Cardiac muscle cell (in vitro differentiated cells and primary cell): Measurements from ENCODE around the gene ADAMTSL3. TPM values are rescaled to one million over a fixed set of nuclear protein-coding genes. Genes with fewer than 3 reads are reported as not detected.
"Not testable (repeated sequence)": the region's sequence is repeated elsewhere in the genome, so short reads cannot be mapped to it uniquely, and the experiment has no call there.

Source experiments
- DNase-seq, 2 donors: peaks; one replicate each; pipeline versions ENCODE4 v3.0.0 to v3.0.0-alpha.2; 2010 to 2017; ENCODE audit warnings: low read depth in 1 of 2, low spot score in 1 of 2
- H3K27ac ChIP-seq: fragments of 200-600 bp; sonication (generic); 2 replicates; pipeline ENCODE4 v1.5.1; 2016
- H3K27me3 ChIP-seq: fragments of 200-600 bp; sonication (generic); 2 replicates; pipeline ENCODE4 v1.6.0; 2016; ENCODE audit warnings: control low read depth
- H3K36me3 ChIP-seq: fragments of 200-600 bp; sonication (generic); 2 replicates; pipeline ENCODE4 v1.5.1; 2016; ENCODE audit warnings: control low read depth
- H3K4me1 ChIP-seq: fragments of 200-600 bp; sonication (generic); 2 replicates; pipeline ENCODE4 v1.8.1; 2017; ENCODE audit warnings: low read depth, mild to moderate bottlenecking, mixed run types
- H3K4me3 ChIP-seq: fragments of 200-600 bp; sonication (generic); 2 replicates; pipeline ENCODE4 v1.5.1; 2016; ENCODE audit warnings: mild to moderate bottlenecking
- H3K9me3 ChIP-seq: fragments of 200-600 bp; sonication (generic); 2 replicates; pipeline ENCODE4 v1.5.1; 2017; ENCODE audit warnings: low read depth, mild to moderate bottlenecking, control low read depth
- CTCF ChIP-seq: IDR thresholded peaks from 2 replicates; pipeline ENCODE4 v1.5.1; 2012; ENCODE audit warnings: low read depth, mild to moderate bottlenecking, low read length
- polyA plus RNA-seq: library from polyadenylated mRNA; unstranded; fragments of >200 nt; fragmentation: Nextera tagmentation; extraction: Ambion mirVana; gene quantifications from 2 replicates; pipeline ENCODE4 v1.2.1, GENCODE V29; 2016
- total RNA-seq: library from RNA; depleted of rRNA; stranded (reverse); fragments of >200 nt; gene quantifications from 2 replicates; pipeline ENCODE4 v1.2.3, GENCODE V29; 2016

ADAMTSL3 gene
- total and polyA plus RNA-seq, 2 experiments from 2014 or later: 0.83 to 2.0 TPM

DNA sequence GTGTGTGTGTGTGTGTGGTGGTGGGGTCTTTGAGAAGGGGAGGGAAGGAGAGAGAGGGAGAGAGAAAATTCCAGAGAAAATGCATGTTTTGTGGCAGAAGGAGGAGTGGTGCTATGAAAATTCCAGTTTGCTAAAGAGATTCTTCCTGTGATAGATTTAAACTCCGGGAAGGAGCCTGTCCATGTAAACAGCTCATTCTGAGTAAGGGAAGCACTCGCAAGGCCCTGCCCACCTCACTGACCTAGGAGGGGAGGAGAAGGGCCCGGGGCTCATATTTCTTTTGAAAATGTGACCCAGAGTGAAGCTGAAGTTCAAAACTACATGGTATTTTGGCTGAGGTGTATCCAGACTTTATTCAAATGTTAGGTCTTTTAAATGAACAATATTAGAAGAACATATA is 41.3 kb downstream of the ADAMTSL3 start:
- TF ChIP-seq CTCF: no peak
- H3K27ac ChIP-seq: no peak overlapping the region
- H3K4me3 ChIP-seq: no peak overlapping the region
- H3K4me1 ChIP-seq: peaks cover 16% of the 10 kb centered on the region
- no peaks in the 10 kb centered on the region for H3K27me3 ChIP-seq
- no peaks in the 10 kb centered on the region for H3K36me3 ChIP-seq
- no peaks in the 10 kb centered on the region for H3K9me3 ChIP-seq
- peak; percentile 25 to 59 for DNase-seq

DNA sequence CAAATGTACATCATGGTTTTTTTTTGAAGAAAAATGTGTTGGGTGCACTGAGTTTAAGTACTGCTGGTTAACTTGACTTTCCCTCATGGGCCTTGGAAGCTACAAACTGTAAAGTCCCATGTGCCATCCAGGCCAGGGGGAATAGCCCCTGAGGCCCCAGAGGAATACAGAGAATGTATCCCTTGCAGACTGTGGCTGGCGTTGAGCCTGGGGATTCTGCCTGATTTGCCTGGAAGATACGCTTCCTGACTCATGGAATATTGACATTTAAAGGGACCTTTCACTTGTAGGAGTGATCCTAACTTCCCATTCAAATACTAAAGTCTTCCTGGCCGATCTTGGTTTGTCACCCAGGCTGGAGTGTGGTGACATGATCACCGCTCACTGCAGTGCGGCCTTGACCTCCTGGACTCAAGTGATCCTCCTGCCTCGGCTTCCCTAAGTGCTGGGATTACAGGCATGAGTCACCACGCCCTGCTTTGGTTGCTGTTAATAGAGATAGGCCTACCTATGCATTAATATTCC is 42.0 kb downstream of the ADAMTSL3 start:
- peaks cover 16% of the 10 kb centered on the region for H3K4me1 ChIP-seq
- no peak overlapping the region for H3K27ac ChIP-seq
- no peaks in the 10 kb centered on the region for H3K27me3 ChIP-seq
- no peaks in the 10 kb centered on the region for H3K36me3 ChIP-seq
- peak in 1 of 2 donors; percentile 19 for DNase-seq
- H3K4me3 ChIP-seq: no peak overlapping the region
- H3K9me3 ChIP-seq: no peaks in the 10 kb centered on the region
- TF ChIP-seq CTCF: no peak

- DNase-seq: no peak
- no peak overlapping the region for H3K27ac ChIP-seq
- TF ChIP-seq CTCF: no peak
- no peaks in the 10 kb centered on the region for H3K36me3 ChIP-seq
- H3K27me3 ChIP-seq: no peaks in the 10 kb centered on the region
- H3K4me3 ChIP-seq: no peak overlapping the region
- H3K9me3 ChIP-seq: no peaks in the 10 kb centered on the region
- peaks cover 16% of the 10 kb centered on the region for H3K4me1 ChIP-seq
Measured at GRCh38 chr15:83697716-83698115, 43.8 kb downstream of the ADAMTSL3 start.

DNA sequence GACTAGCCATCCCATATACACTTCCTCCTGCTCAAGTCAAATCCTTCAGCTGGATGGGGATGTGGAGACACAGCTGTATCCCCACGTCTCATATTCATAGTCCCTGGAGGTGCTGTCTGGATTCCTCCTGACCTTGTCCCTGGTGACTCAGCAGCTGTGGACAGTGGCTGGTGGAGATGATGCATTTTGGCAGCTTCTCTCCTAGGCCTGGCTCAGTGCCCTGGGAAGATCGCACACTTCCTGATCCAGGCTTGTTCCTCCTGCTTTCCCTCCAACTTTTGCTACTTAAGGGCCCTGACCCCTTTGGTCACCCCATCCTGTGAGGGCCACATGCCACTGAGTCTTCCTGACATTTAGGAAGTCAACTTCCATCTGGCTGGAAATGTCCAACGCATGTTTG is 44.4 kb downstream of the ADAMTSL3 start:
- H3K9me3 ChIP-seq: no peaks in the 10 kb centered on the region
- no peaks in the 10 kb centered on the region for H3K36me3 ChIP-seq
- H3K4me3 ChIP-seq: no peak overlapping the region
- DNase-seq: peak in 1 of 2 donors; percentile 48
- no peak overlapping the region for H3K27ac ChIP-seq
- peaks cover 16% of the 10 kb centered on the region for H3K4me1 ChIP-seq
- no peaks in the 10 kb centered on the region for H3K27me3 ChIP-seq
- no peak for TF ChIP-seq CTCF

GRCh38 chr15:83699028-83699427 is 45.1 kb downstream of the ADAMTSL3 start:
- no peak overlapping the region for H3K27ac ChIP-seq
- peaks cover 15% of the 10 kb centered on the region for H3K4me1 ChIP-seq
- H3K4me3 ChIP-seq: no peak overlapping the region
- H3K36me3 ChIP-seq: no peaks in the 10 kb centered on the region
- no peaks in the 10 kb centered on the region for H3K27me3 ChIP-seq
- DNase-seq: no peak
- no peaks in the 10 kb centered on the region for H3K9me3 ChIP-seq
- no peak for TF ChIP-seq CTCF

GRCh38 chr15:83700082-83700481 is 46.2 kb downstream of the ADAMTSL3 start:
- no peak overlapping the region for H3K27ac ChIP-seq
- no peak for DNase-seq
- H3K27me3 ChIP-seq: no peaks in the 10 kb centered on the region
- no peaks in the 10 kb centered on the region for H3K36me3 ChIP-seq
- TF ChIP-seq CTCF: no peak
- H3K9me3 ChIP-seq: no peaks in the 10 kb centered on the region
- H3K4me1 ChIP-seq: peaks cover 6% of the 10 kb centered on the region
- no peak overlapping the region for H3K4me3 ChIP-seq

DNA sequence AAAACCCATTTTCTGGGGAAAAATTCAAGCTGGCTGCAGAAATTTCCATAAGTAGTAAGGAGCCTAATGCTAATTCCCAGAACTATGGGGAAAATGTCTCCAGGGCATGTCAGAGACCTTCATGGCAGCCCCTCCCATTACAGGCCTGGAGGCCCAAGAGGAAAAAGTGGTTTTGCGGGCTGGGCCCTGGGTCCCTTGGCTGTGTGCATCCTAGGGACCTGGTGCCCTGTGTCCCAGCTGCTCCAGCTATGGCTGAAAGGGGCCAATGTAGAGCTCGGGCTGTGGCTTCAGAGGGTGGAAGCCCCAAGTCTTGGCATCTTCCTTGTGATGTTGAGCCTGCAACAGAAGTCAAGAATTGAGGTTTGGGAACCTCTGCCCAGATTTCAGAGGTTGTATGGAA is 48.4 kb downstream of the ADAMTSL3 start:
- not testable (repeated sequence) for H3K27ac ChIP-seq, H3K9me3 ChIP-seq, H3K4me1 ChIP-seq, H3K27me3 ChIP-seq, H3K36me3 ChIP-seq, DNase-seq, H3K4me3 ChIP-seq
